ENCODE results near the gene IMMP1L. TPM values are rescaled to one million over a fixed set of nuclear protein-coding genes. Genes with fewer than 3 reads are reported as not detected.
"Not testable (repeated sequence)": the region's sequence is repeated elsewhere in the genome, so short reads cannot be mapped to it uniquely, and the experiment has no call there.

Gene IMMP1L
- total RNA-seq, 1 donor from 2014 or later: 12.4 TPM

GRCh38 chr11:31500560-31500959 is 8.9 kb downstream of the IMMP1L start:
- no peaks in the 10 kb centered on the region for H3K36me3 ChIP-seq
- intact Hi-C loops (cut with DNase I): no loop called here
- no peaks in the 10 kb centered on the region for H3K27me3 ChIP-seq
- no peaks in the 10 kb centered on the region for H3K4me1 ChIP-seq
- H3K4me3 ChIP-seq: no peak overlapping the region
- DNase-seq: no peak
- no peaks in the 10 kb centered on the region for H3K9me3 ChIP-seq
- TF ChIP-seq CTCF (IDR thresholded peaks at IDR 0.05): no peak
- H3K27ac ChIP-seq: no peak overlapping the region
- ATAC-seq: no peak

GRCh38 chr11:31499576-31500178 is 9.7 kb downstream of the IMMP1L start:
- DNase-seq (no peak), ATAC-seq (no peak)
- H3K4me3 ChIP-seq: no peak overlapping the region
- no peaks in the 10 kb centered on the region for H3K36me3 ChIP-seq
- no peak for TF ChIP-seq CTCF (IDR thresholded peaks at IDR 0.05)
- no peak overlapping the region for H3K27ac ChIP-seq
- H3K4me1 ChIP-seq: no peaks in the 10 kb centered on the region
- no peaks in the 10 kb centered on the region for H3K27me3 ChIP-seq
- intact Hi-C loops (cut with DNase I): no loop called here
- H3K9me3 ChIP-seq: no peaks in the 10 kb centered on the region

- H3K4me3 ChIP-seq; ATAC-seq; intact Hi-C loops (cut with DNase I); DNase-seq; H3K9me3 ChIP-seq; H3K36me3 ChIP-seq; H3K4me1 ChIP-seq; H3K27me3 ChIP-seq; H3K27ac ChIP-seq: not testable (repeated sequence)
Measured at GRCh38 chr11:31493762-31494161, 15.7 kb downstream of the IMMP1L start.

- TF ChIP-seq CTCF (IDR thresholded peaks at IDR 0.05): no peak
- ATAC-seq (no peak), DNase-seq (no peak)
- Histone ChIP-seq H3K4me3 (no peak overlapping the region), H3K36me3 (no peaks in the 10 kb centered on the region), H3K9me3 (no peaks in the 10 kb centered on the region), H3K27ac (no peak overlapping the region), H3K27me3 (no peaks in the 10 kb centered on the region), H3K4me1 (no peaks in the 10 kb centered on the region)
- intact Hi-C loops (cut with DNase I): no loop called here
Measured at GRCh38 chr11:31493235-31493634, 16.2 kb downstream of the IMMP1L start.

GRCh38 chr11:31492320-31492913 is 17.0 kb downstream of the IMMP1L start:
- DNase-seq (no peak), ATAC-seq (no peak)
- no peaks in the 10 kb centered on the region for H3K4me1 ChIP-seq
- H3K9me3 ChIP-seq: no peaks in the 10 kb centered on the region
- no peaks in the 10 kb centered on the region for H3K27me3 ChIP-seq
- H3K27ac ChIP-seq: no peak overlapping the region
- H3K4me3 ChIP-seq: no peak overlapping the region
- intact Hi-C loops (cut with DNase I): no loop called here
- no peaks in the 10 kb centered on the region for H3K36me3 ChIP-seq
- TF ChIP-seq CTCF (IDR thresholded peaks at IDR 0.05): no peak

GRCh38 chr11:31487848-31488247 is 21.6 kb downstream of the IMMP1L start:
- peak; percentile 43 for TF ChIP-seq CTCF (IDR thresholded peaks at IDR 0.05)
- no peak for ATAC-seq
- intact Hi-C loops (cut with DNase I): no loop called here
- no peak for DNase-seq
- no peaks in the 10 kb centered on the region for H3K4me1 ChIP-seq
- no peaks in the 10 kb centered on the region for H3K9me3 ChIP-seq
- H3K36me3 ChIP-seq: no peaks in the 10 kb centered on the region
- no peak overlapping the region for H3K4me3 ChIP-seq
- no peak overlapping the region for H3K27ac ChIP-seq
- no peaks in the 10 kb centered on the region for H3K27me3 ChIP-seq

Data from upper lobe of right lung (tissue), 1 donor.